ENCODE results near the gene NRL. TPM values are rescaled to one million over a fixed set of nuclear protein-coding genes. Genes with fewer than 3 reads are reported as not detected.

NRL gene
- total RNA-seq, 1 experiment from 2014 or later, result 1.3 TPM

DNA sequence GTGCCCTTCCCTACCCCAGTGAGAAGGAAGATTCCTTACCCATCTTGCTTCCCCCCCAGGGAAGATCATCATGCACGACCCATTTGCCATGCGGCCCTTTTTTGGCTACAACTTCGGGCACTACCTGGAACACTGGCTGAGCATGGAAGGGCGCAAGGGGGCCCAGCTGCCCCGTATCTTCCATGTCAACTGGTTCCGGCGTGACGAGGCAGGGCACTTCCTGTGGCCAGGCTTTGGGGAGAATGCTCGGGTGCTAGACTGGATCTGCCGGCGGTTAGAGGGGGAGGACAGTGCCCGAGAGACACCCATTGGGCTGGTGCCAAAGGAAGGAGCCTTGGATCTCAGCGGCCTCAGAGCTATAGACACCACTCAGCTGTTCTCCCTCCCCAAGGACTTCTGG lies 11.3 kb downstream of the NRL start:
- H3K4me1 Mint-ChIP-seq, result no peaks in the 10 kb centered on the region
- no peak overlapping the region for H3K27ac Mint-ChIP-seq
- no peak for TF ChIP-seq FOXP4 (CRISPR knock-in tag; IDR thresholded peaks at IDR 0.05)
- TF ChIP-seq ZNF317 (CRISPR knock-in tag; IDR thresholded peaks at IDR 0.05; ENCODE audit: borderline replicate concordance, low read depth), result no peak
- TF ChIP-seq TCF7 (CRISPR knock-in tag; IDR thresholded peaks at IDR 0.05; ENCODE audit: low read depth), result no peak
- TF ChIP-seq RELA (CRISPR knock-in tag; IDR thresholded peaks at IDR 0.05; ENCODE audit: borderline replicate concordance), result no peak
- TF ChIP-seq, protein P1, sequence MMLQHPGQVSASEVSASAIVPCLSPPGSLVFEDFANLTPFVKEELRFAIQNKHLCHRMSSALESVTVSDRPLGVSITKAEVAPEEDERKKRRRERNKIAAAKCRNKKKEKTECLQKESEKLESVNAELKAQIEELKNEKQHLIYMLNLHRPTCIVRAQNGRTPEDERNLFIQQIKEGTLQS (CRISPR knock-in tag; conservative IDR thresholded peaks at IDR 0.05), result no peak
- no peak for TF ChIP-seq PRDM15 (CRISPR knock-in tag; IDR thresholded peaks at IDR 0.05)
- TF ChIP-seq USF1 (CRISPR knock-in tag; IDR thresholded peaks at IDR 0.05), result no peak
- no peak for TF ChIP-seq ZNF121 (CRISPR knock-in tag; IDR thresholded peaks at IDR 0.05)
- TF ChIP-seq KAT7 (CRISPR knock-in tag; IDR thresholded peaks at IDR 0.05; ENCODE audit: borderline replicate concordance), result no peak
- TF ChIP-seq, protein P2, sequence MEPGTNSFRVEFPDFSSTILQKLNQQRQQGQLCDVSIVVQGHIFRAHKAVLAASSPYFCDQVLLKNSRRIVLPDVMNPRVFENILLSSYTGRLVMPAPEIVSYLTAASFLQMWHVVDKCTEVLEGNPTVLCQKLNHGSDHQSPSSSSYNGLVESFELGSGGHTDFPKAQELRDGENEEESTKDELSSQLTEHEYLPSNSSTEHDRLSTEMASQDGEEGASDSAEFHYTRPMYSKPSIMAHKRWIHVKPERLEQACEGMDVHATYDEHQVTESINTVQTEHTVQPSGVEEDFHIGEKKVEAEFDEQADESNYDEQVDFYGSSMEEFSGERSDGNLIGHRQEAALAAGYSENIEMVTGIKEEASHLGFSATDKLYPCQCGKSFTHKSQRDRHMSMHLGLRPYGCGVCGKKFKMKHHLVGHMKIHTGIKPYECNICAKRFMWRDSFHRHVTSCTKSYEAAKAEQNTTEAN (CRISPR knock-in tag; IDR thresholded peaks at IDR 0.05), result no peak
- TF ChIP-seq RORB (CRISPR knock-in tag; IDR thresholded peaks at IDR 0.05), result no peak
- TF ChIP-seq, protein P3, sequence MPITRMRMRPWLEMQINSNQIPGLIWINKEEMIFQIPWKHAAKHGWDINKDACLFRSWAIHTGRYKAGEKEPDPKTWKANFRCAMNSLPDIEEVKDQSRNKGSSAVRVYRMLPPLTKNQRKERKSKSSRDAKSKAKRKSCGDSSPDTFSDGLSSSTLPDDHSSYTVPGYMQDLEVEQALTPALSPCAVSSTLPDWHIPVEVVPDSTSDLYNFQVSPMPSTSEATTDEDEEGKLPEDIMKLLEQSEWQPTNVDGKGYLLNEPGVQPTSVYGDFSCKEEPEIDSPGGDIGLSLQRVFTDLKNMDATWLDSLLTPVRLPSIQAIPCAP (CRISPR knock-in tag; IDR thresholded peaks at IDR 0.05), result no peak
- no peak for TF ChIP-seq GRHL2 (CRISPR knock-in tag; IDR thresholded peaks at IDR 0.05; ENCODE audit: insufficient replicate concordance, severe bottlenecking)
- TF ChIP-seq IRF2 (CRISPR knock-in tag; IDR thresholded peaks at IDR 0.05; ENCODE audit: borderline replicate concordance, low read depth), result no peak
- no peak for TF ChIP-seq TEAD4 (CRISPR knock-in tag; IDR thresholded peaks at IDR 0.05)
- TF ChIP-seq CREM (CRISPR knock-in tag; IDR thresholded peaks at IDR 0.05), result no peak
- no peak for TF ChIP-seq JUN (CRISPR knock-in tag; IDR thresholded peaks at IDR 0.05)
- TF ChIP-seq SMAD3 (CRISPR knock-in tag; IDR thresholded peaks at IDR 0.05; ENCODE audit: borderline replicate concordance), result no peak
- TF ChIP-seq CBFB (CRISPR knock-in tag; IDR thresholded peaks at IDR 0.05; ENCODE audit: low read depth), result no peak
- no peak for TF ChIP-seq NFE2L1 (CRISPR knock-in tag; IDR thresholded peaks at IDR 0.05)
- no peaks in the 10 kb centered on the region; the same call in 1 of the 2 replicates for H3K27me3 Mint-ChIP-seq (ENCODE audit: low read depth)
- ATAC-seq (no peak), DNase-seq (ENCODE audit: low spot score) (no peak)
- no peak overlapping the region for H3K4me3 Mint-ChIP-seq
- ChIA-PET CTCF (interaction anchor here (1.6 kb wide), 1 partner anchor 45 kb away, joined by 5 read pairs; no protein-coding TSS in a partner anchor), POLR2A (interaction anchor here (1.3 to 5.7 kb wide), 2 partner anchors 9 to 12 kb away, joined by 8 to 29 read pairs; partner anchors contain the start of genes DCAF11, NRL and PCK2)
- peaks cover 27% of the 10 kb centered on the region for H3K9me3 Mint-ChIP-seq
- peaks cover 49% of the 10 kb centered on the region for H3K36me3 Mint-ChIP-seq
